Subcutaneous adipose tissue (tissue), 4 donors: ENCODE results near the gene GP9. TPM values are rescaled to one million over a fixed set of nuclear protein-coding genes. Genes with fewer than 3 reads are reported as not detected.

ENCODE experiments used
- CTCF ChIP-seq: fragments of 450-650 bp; IDR thresholded peaks from one replicate; pipeline ENCODE4 v1.5.1; 2016; ENCODE audit warnings: low read depth, mild to moderate bottlenecking, control low read depth, antibody characterized with exemption, moderate library complexity
- total RNA-seq, 4 donors: library from RNA; depleted of rRNA; stranded (reverse); fragments of >200 nt; gene quantifications; one replicate each; pipeline ENCODE4 v1.1.0, GENCODE V29; 2016

GP9 gene
- not detected for total RNA-seq

GRCh38 chr3:129060276-129061022 is at the start of gene GP9:
TSS of gene GP9 (plus strand) at chr3:129060779. CDS start at chr3:129061740, 961 bp downstream.
- TF ChIP-seq CTCF = no peak

- TF ChIP-seq CTCF = no peak
Measured at GRCh38 chr3:129013491-129013891, 47.1 kb upstream of the GP9 start.

- no peak for TF ChIP-seq CTCF
Measured at GRCh38 chr3:129014148-129014547, 46.4 kb upstream of the GP9 start.

GRCh38 chr3:129014793-129015345 is 45.7 kb upstream of the GP9 start:
- TF ChIP-seq CTCF = no peak

- TF ChIP-seq CTCF = no peak
Measured at GRCh38 chr3:129015388-129016105, 45.0 kb upstream of the GP9 start.

- no peak for TF ChIP-seq CTCF
Measured at GRCh38 chr3:129016356-129016719, 44.2 kb upstream of the GP9 start.
